GM19023 (cell line): Measurements from ENCODE around the gene RSPRY1.

Experiments
- ATAC-seq: cut with Tn5 transposase; IDR thresholded peaks from one replicate; pipeline ENCODE4 v1.9.1; 2021; ENCODE audit warnings: mild to moderate bottlenecking, moderate library complexity; ENCODE audit not compliant: unreplicated experiment

RSPRY1 gene

DNA sequence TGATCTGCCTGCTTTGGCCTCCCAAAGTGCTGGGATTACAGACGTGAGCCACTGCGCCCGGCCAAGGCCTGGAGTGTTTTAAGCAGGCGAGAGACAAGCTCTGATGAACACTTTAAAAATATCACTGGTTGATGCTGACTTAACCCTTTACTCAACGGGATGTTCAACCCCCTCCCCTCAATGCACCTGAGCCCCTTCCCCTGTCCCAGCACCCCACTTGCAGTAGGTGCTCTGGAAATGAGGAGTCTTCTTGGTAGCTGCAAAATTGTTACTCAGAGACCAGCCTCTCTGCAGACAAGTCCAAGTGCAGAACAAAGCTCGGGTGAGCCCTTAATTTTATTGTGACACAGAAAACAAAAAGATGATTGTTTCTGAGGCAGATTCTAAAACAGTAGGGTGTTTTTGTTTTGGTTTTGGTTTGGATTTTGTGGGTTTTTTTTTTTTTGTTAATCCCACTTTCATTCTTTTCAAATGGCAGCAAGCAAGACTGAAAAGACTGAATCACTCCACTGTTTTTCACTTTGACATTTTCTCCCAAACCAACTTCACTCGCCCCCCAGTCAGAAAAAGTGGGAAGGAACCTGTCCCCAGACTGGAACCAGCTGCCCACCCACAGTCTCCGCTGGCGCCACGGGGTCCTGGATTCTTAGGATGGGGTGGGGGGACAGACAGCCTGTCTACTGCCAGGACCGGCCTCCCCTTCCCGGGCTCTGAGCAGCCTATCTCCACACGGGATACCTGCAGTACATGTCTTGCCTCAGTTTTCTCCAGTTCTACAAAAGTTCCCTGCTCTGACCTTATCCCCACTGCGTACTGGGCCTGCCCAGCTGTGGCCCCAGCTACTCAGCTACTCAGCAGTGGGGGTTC lies 103.5 kb downstream of the RSPRY1 start:
- no peak for ATAC-seq
